NB4 (cell line): ENCODE data around the gene RMND5A.

ENCODE experiments used
- DNase-seq: peaks from one replicate; pipeline ENCODE4 v3.0.0; 2010; ENCODE audit warnings: low read depth
- H3K4me3 ChIP-seq: one replicate; pipeline ENCODE4 v1.5.1; 2011; ENCODE audit warnings: mild to moderate bottlenecking, low read depth, low read length, moderate library complexity
- MAX ChIP-seq: IDR thresholded peaks from 2 replicates; pipeline ENCODE4 v1.6.1; 2011; ENCODE audit warnings: low read depth, low read length
- MYC ChIP-seq: IDR thresholded peaks from 2 replicates; pipeline ENCODE4 v1.6.1; 2011; ENCODE audit warnings: low read depth, low read length
- POLR2A ChIP-seq: IDR thresholded peaks from 2 replicates; pipeline ENCODE4 v1.6.1; 2011; ENCODE audit warnings: mild to moderate bottlenecking; ENCODE audit not compliant: insufficient read length; ENCODE audit errors: extremely low read depth
- TF ChIP-seq, protein P1 (sequence below): IDR thresholded peaks from one replicate; pipeline ENCODE4 v1.5.1; 2012; ENCODE audit warnings: low read depth, low read length

Gene RMND5A

GRCh38 chr2:86752934-86753333, 32.8 kb downstream of the RMND5A start:
- no peak overlapping the region for H3K4me3 ChIP-seq
- TF ChIP-seq MYC (no peak), POLR2A (no peak), MAX (no peak)
- TF ChIP-seq, protein P1, sequence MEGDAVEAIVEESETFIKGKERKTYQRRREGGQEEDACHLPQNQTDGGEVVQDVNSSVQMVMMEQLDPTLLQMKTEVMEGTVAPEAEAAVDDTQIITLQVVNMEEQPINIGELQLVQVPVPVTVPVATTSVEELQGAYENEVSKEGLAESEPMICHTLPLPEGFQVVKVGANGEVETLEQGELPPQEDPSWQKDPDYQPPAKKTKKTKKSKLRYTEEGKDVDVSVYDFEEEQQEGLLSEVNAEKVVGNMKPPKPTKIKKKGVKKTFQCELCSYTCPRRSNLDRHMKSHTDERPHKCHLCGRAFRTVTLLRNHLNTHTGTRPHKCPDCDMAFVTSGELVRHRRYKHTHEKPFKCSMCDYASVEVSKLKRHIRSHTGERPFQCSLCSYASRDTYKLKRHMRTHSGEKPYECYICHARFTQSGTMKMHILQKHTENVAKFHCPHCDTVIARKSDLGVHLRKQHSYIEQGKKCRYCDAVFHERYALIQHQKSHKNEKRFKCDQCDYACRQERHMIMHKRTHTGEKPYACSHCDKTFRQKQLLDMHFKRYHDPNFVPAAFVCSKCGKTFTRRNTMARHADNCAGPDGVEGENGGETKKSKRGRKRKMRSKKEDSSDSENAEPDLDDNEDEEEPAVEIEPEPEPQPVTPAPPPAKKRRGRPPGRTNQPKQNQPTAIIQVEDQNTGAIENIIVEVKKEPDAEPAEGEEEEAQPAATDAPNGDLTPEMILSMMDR = no peak
- DNase-seq = no peak

- TF ChIP-seq MAX = no peak
- no peak for TF ChIP-seq MYC
- TF ChIP-seq, protein P1 = no peak
- no peak for TF ChIP-seq POLR2A
- DNase-seq = peak; percentile 9
- H3K4me3 ChIP-seq = no peak overlapping the region
Observed at GRCh38 chr2:86753606-86754005, 33.5 kb downstream of the RMND5A start.

DNA sequence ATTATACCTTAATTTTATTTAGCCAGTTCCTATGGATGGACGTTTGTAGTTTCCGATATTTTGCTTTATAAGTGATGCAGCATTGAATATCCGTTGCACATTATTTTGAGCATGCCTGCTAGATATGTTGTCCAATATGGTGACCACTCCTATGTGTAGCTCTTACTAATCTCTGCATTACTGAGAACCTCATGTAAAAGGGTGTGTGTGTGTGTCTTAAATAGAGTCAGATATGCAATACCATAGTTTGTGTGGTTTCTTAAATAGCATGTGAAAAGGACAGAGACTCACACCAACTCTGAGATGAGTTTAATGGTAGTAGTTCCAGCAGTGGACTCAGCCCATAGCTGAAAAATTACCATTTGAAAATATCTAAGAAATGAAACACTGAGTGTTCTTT, 38.3 kb downstream of the RMND5A start:
- no peak overlapping the region for H3K4me3 ChIP-seq
- no peak for DNase-seq
- TF ChIP-seq, protein P1 = no peak
- TF ChIP-seq MYC (no peak), MAX (no peak), POLR2A (no peak)

DNA sequence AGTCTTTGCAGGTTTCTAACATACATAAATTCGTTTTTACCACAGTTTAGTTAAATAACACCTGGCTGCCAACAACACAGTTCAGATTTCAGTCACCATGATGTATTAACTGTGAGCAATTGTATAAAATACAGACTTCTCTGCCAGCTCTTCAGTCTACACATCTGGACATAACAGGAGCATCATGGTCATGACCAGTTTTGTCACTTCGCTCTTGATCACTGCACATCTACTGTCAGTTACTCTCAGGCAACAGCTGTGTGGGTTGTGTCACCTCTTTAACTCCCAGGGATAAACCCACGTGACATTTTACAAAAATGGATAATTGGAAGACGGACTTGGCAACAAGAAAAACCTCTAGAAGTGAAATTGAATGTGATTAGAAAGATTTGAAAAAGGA, 40.3 kb downstream of the RMND5A start:
- no peak for DNase-seq
- TF ChIP-seq, protein P1 = no peak
- no peak for TF ChIP-seq POLR2A
- TF ChIP-seq MYC = no peak
- TF ChIP-seq MAX = no peak
- no peak overlapping the region for H3K4me3 ChIP-seq

DNA sequence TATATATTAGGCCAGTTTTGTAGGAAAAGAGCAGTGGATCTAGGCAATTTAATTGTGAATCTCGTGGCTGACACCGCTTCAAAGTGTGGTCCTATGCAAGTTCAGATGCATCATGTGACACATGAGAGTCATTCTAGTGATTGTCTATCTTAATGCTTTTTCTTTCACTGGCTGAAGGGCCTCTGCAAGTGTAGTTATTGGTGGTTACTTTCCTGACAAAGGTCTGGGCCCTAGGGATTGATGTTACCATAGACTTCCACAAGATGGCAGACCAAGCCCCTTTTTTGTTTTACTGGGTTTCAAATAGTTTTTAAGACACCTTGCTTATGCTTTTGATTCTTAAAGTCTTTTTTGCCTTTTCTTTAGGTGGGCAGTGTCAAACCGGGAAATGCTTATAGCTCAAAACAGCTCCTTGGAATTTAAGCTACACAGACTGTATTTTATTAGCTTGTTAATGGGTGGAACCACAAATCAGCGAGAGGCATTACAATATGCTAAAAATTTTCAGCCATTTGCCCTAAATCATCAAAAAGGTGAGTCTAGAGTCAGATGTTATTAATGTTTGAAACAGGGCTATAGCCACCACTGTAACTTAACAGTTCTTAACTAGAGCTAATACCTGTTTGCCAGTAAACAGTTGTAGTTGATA, 44.7 kb downstream of the RMND5A start:
- no peak overlapping the region for H3K4me3 ChIP-seq
- TF ChIP-seq MAX = no peak
- TF ChIP-seq, protein P1 = peak; percentile 67
- peak; percentile 75 for DNase-seq

- TF ChIP-seq MYC = no peak
- no peak for TF ChIP-seq MAX
- no peak for TF ChIP-seq POLR2A
- TF ChIP-seq, protein P1 = no peak
- DNase-seq = no peak
- H3K4me3 ChIP-seq = no peak overlapping the region
Observed at GRCh38 chr2:86765310-86765695, 45.2 kb downstream of the RMND5A start.
